ENCODE results near the gene ABO.
"Not testable (repeated sequence)": the region's sequence is repeated elsewhere in the genome, so short reads cannot be mapped to it uniquely, and the experiment has no call there.

Gene ABO

DNA sequence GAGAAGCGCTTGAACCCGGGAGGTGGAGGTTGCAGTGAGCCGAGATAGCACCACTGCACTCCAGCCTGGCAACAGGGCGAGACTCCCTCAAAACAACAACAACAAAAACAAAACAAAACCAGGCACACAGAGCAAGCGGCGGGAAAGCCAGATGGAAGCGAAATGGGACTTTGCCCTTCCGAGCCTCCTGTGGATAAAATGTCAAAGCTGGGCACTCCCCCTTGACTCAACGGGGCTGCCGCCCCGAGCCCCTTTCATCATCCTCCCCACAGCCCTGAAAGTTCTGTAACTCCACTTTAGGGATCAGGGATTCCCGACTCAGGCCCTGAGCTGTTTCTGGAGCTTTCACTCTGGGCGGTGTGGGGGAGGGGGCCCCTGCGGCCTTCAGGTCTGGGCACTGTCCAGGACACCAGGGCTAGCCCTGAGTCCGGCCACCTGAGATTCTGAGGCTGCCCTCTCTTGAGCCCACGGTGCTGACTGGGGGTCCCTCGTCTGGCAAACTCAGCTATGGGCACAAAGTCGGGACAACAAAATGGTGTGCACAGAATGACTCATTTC, 35.4 kb downstream of the ABO start:
- DNase-seq, result no peak

DNA sequence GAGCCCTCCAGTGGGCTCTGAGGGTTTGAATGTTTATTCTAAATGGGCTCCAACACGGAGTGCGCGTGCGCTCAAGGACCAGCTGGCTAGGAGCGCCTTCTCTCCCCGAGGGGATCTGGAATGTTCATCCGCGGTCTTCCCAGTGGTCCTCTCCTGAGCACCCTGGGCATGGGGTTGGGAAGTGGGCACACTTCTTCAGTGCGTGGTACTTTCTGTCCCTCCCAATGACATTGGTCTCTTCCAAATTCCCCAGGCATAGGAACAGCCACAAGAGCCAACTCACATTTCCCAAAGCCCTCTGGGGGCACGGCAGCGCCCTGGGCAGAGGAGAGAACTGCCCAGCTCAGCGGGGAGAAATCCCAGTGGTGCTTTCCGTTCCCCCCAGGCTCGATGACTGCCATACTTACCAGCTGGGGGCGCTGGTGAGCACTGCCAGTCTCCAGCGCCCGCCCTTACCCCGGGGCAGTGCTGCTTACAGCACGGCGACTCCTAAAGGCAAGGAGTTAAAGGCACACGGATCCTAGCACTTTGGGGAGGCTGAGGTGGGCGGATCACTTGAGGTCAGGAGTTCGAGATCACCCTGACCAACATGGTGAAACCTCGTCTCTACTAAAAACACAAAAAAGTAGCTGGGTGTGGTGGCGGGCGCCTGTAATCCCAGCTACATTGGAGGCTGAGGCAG, 36.0 kb downstream of the ABO start:
- DNase-seq, result peak; percentile 73

DNA sequence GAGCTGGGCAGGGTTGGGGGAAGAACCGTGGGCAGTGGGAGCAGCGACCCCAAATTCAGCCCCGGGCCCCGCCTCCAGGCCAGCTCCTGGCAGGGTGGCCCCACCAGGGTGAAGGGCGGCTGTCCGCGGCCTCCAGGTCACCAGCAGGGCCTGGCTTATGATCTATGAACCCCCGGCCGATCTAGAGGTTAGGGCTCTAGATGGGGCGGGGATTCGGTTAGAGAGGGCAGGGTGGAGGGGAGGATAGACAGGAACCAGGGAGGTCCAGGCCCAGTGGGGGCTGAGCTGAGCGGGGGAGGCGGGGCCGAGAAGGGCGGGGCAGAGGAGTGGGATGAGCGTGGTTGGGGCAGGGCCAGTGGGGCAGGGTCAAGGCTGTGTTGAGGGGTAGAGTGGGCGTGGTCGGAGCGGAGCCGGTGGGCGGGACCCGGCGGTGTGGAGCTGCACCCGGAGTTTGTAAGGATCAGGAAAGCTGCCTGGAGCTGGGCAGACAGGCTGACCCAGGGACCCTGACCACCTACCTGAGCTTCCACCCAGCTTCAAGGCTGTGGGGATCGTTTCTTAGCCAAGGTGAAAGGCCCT, 36.6 kb downstream of the ABO start:
- peak; percentile 67 for DNase-seq

DNA sequence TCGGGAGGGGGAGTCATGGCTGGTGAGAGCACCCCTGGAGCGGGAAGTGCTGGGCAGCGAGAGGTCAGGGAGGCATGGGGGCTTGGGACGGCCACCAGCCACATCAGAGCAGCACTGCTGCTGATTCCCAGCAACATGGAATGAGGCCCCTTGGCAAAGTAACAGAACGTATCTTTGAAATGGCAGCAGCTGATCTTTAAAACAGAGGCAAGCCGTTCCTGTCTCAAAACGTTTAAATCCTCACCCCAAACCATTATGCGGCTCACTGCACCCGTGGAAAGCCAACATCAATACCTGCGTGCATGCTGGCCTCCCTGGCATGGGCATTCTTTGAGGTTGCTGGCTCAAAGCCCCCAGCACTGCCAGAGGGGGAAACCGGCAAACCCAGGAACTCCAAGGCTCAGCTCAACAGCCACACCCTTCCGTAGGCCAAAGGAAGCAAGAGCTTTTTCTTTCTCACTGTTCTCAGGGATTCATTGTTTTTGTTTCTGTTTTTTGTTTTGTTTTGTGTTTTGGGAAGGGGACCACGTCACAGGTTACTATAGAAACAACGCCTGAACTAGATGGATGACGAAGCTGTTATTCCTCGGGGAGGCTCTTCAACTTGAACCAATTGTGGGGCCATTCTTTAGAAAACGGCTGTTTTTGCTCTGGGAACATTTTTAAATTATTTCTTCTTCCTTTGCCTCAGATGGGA, 37.8 kb downstream of the ABO start:
- DNase-seq, result no peak

DNA sequence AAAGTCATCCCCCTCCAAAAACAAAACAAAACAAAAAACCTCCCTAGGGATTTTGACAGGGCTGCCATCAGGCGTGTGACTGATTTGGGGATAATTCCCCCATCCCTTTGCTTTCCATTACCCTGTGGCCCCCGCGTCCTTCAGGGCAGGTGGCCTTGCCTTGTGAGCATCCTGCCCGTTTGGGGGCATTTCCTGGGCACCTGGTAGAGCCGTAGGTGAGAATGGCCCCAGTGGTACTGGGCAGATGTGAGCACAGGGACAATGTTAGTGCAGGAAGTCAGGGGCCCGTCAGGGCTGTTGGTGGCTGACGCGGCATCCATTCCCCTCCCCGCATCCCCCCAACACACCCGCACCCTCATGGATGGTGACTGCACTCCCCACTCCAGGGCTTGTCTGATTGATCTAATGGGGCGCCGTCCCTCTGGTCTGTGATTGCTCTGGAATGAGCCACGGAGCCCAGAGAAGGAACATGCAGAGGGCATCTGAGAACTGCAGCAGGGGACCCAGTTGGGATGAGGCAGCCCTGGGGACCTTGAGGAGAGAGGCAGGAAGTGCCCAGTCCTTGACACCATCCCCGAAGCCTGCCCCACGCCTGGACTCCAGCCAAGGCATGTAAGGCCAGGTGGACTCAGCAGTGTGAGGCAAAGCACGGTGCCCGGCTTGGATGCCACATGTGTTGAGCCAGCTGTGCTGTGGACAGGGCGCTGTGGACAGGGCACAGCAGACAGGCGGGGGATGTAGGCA, 38.5 kb downstream of the ABO start:
- DNase-seq, result not testable (repeated sequence)

DNA sequence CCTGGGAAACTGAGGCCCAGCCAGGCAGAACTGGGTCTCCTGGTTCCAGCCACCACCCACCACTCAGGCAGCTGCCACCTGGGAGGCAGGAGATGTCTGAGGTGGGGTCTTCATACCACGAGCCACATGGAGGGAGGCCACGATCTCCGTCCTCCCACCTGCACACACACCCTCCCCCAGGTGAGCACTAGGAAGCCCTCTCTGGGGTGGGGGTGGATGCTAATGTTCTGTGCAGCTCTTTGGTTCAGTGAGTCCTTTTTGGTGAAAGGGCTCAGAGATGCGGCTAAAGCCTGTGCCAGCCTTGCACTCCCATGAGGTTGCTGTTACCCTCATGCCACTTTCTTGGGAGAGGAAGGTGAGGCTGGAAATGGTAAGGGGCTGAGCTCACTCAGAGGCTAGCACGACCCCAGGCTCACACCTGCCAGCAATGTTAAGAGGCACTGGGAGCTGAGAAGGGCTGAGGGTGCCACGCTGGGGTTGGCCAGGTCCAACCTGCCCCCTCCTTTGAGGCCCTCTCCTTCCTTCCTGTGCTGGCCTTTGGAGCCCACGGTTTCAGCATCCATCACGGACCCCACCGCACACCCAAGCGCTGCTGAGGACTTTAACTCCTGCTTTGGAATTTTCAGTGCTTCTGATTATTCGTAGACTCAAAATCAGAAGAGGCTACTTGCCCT, 39.3 kb downstream of the ABO start:
- no peak for DNase-seq

DNA sequence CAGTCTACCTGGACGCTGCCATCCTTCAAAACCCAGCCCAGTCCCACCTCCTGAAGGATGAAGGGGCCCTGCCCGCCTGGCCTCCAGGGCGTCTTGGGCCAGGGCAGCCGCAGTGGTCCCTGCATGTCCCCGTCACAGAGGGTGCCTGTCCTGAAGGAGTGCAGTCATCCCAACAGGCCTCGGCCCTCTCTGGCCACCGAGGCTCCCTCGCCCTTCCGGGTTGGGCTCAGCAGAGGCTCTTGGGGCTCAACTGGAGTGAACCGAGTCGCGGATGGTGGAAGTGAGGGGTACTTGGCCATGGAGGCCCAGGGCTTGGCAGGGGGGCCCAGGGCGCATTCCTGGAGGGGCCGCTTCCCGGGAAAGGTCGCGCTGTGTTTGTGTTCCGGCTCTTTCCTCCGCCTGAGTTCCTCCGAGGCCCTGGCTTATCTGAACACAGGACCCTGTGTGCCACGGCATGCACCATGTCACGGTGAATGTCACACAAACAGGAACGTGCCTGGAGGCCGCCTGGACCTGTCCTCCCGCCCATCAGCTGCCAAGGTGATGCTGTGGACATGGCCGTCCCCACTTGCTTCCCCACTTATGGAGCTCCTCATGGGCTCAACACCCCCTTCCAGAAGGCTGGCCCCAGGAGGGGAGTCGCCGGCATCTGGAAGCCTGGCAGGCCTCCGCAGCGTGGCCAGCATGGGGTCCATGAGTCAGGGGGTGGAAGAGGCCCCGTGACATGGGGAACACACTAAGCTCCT, 40.3 kb downstream of the ABO start:
- DNase-seq, result no peak

DNA sequence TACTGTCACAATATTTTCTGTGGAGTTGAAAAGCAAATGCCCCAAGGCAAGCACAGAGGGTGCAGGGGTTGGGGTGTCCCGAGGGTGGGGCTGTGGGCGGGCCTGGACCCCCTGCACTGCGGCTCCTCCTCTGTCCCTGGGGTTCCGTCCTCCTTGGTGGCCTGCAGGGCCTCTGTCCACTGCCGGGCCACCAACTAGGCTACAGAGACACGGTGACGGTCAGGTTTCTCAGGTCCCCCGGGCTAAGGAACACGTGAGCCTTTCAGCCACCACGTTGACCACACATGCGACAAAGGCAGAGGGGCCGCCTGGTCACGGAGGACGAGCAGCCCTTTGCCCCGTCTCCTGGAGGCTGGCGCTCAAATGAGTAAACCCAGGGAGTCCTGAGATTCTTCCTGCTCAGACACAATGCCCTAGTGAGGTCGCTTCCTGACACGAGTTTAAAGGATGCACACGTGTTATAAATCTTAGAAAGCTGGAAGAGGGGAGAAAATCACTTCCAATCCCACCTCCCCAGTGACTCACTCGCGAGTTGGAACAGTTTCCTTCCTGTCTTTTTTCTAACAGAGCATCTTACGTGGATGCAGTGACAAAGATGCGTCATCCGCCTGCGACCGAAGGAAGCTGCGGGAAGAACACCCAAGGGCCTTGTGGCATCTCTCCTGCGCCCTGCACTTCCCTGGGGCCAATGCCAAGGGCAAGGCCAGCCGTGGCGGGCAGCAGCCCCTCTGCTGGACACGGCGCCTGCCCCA, 41.1 kb downstream of the ABO start:
- no peak for DNase-seq

DNA sequence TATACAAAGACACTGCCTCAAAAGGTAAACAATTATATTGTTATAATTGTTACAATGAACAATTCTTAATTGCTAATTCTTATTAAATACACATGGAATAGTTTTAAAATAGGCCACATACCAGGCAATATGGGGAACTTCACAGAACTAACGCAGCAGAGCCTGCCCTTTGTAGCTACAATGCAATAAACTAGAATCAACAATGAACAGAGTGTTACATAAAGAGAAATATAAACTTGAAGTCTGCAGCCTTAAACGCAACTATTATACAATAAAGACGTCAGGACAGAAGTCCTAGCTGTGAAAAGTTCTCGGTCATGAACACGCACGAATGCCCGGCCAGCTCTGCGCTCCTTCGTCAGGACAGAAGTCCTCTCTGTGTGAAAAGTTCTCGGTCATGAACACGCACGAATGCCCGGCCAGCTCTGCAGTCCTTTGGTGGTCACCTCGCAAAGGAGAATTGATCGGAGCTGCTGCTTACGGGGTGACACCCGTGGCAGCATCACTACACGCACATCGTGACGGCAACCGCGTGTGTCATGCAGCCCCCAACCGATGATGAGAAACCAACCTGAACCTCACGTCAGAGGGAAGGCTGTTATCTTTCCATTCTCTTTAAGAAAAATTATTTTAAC, 43.0 kb downstream of the ABO start:
- DNase-seq, result not testable (repeated sequence)

DNA sequence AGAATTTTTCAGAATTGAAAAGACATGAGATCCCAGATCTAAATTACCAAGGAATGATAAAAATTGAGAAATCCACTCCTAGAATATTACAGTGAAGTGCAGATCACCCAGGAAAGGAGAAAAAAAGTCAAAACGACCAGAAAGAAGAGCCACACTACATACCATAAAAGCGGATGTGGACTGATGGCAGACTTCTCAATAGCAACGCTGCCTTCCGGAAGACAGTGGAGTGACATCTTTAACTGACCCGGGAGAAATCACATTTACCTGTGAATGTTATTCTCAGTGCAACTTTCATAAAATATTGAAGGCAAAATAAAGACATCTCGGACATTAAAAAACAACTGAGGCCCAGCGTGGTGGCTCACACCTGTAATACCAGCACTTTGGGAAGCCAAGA, 44.5 kb downstream of the ABO start:
- DNase-seq, result not testable (repeated sequence)

DNA sequence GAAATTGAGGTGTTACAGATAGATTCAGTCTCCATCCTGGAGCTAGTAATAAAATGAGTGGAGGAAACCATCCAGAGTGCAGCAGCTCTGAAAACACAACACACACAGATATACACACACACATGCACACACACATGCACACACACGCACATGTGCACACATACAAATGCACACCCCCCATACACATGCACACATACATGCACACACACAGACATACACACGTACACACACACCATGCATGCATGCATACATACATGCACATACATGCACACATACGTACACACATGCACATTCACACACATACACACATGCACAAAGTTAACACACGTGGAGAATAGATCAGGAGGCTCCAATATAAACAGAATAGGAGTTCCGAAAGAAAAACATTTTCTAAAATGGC, 44.9 kb downstream of the ABO start:
- no peak for DNase-seq

DNA sequence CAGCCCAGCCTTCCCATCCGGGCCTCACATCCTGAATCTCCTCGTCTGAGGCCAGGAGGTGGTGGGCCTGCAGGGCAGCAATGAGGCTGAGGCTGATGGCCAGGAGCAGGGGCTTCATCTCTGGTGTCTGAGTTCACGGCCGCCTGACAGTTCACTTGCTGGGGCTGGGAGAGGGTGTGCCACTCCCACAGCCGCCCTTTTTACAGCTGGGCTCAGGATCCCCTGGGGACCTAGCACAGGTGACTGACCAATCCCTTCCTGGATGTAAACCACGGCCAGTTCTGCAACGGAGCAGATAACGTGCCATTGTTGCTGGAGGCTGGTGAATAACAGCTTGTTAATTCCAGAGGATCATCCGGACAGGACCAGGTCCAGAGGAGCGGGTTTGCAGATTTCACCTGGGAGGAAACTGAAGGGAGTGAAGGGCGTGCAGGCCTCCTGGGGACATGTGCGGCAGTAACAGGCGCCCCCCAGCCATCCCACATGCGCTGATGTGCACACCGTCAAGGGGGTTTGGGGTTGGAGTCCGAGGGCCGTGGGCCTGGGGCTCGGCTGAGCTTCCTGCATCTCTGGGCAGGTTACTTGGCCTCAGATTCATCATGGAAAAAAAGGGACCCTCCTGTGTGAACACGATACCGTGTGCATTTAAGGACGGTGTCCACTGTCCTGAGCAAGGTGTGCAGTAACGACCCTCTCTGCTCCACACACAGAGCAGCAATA, 46.4 kb downstream of the ABO start:
- DNase-seq, result not testable (repeated sequence)

DNA sequence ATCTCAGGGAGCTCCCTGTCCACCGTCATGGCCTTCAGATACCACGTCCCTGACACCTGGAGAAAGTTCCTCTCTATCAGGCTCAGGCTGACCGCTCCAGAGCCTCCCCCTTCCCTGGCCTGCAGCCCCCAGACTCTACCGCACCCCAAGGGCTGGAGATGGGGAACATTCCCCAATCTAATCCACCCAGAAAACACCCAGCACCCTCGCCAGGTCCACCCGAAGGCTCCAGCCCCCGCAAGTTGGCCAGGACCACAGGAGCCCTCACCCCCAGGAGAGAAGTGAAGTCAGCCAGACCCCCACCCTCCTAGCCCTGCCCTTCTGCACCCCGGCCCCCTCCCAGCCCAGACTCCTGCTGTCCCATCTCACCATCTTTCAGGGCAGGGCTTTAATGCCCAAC, 47.0 kb downstream of the ABO start:
- DNase-seq, result not testable (repeated sequence)

DNA sequence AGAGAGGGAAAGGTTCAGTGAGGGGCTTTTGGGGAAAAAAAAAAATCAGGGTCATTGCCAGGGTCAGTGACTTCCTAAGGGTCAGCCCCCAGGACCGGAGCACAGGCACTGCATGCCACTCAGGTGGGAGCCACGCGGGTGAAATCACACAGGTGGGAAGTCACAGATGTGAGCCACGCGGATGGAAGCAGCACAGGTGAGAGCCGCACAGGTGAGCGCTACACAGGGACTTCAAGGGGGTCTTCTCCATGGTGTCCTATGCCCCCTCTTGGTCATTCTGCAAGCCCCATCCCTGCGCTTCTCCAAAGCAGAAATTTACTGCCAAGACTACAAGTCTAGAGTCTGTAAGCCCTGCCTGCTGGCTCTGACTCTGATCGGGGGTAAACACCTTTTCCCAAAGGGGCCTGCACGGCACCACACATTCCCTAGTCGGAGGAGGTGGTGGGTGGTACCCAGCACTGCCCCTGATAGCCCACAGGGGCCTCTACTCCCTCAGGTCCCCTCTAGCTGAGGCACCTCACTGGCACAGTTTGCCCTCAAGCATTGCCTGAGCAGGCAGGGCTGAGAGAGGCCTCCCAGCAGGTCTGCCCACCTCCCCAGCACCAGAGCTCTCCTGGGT, 47.6 kb downstream of the ABO start:
- DNase-seq, result no peak

DNA sequence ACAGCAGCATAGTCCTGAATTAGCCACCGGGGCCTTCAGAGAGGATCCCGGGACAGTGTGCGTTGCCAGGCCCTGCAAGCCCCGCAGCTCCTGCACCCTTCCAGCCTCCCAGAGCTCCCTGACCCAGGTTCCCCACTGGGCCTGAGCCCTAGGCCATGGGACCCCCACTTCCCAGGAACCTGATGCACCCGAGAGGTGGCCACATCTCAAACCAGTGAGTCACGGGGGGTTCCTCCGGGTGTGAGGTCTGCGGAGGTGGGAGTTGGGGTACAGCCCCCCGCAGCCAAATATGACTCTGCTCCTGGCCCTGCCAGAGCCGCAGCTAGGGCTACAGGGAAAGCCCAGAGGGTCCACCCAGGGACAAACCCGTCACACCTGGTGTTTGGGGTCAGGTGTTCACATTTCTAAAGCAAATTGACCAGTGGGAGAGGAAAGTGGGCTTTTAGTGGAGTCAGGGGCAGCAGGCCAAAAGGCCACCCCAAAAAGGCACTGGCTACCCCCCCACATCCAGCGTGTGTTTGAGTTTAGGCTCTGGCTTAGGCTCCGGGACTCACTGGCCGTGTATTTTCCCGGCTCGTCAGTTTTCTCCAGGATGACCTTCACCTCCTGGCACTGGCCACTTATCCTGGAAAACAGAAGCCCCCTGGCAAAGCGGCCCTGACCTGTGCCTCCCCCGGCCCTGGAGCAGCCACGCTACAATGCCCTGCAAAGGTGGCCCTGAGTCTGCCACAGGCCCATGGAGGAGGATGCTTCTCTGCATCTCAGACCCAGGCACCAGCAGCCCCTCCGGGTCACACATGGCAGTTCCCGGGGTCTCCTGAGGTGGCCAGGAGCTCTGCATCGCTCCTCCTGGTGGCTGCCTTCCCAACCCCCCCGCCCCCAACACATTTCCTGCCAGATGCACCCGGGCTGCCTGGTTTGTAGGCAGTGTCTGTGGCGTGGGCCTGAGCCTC, 48.5 kb downstream of the ABO start:
- no peak for DNase-seq

DNA sequence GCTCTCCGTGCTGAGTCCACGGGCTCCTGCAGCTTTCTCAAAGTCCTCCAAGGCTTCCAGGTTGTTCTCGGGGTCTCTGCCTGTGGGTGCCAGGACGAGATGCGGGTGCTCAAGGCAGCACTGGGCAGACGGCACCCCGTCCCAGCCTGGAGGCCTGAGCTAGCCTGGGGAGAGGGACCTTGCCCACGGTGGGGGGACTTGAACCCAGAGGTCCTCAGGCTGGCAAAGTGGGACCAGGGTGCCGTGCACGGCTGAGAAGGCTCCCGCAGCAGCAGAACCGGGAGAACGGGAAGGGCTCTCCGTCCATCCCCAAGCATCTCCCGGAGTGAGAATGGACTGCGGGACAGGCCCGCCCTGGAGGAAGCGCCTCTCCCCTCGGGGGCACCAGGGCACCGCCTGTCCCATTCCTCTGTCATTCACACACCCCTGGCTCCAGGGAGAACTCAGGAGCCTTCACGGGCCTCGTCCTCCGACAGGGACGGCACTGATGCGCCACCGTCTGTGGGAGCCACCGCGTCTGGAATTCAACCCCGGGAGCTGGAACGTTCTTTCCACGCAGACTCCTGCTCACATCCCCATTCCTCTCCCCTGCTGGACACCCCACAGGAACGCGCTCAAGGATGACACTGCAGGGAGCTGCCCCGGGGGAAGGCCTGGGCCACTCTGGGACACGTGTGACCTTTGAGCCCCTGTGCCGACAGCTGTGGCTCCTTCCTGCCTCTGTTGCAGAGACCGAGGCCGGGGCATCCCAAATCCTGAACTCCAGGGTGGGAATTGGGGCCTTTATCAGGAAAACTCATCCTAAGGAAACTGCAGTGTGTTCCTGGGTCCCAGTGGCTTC, 49.6 kb downstream of the ABO start:
- no peak for DNase-seq

DNA sequence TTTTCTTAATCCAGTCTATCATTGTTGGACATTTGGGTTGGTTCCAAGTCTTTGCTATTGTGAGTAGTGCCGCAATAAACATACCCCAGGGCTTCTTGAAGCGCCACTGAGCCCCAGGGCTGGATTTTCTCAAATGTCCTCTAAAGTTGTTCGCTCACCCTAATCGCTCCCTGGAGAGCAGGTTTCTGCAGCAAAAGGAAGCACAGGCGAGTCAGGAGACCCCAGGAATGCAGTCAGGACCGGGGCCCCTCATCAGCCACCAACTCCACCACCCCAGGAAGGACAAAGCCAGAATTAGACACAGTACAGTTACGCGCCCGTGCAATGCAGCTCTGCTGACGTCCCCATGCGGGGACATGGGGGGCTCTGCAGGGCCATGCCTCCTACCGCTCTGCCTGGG, 50.2 kb downstream of the ABO start:
- no peak for DNase-seq

Data from EL (cell line).